Measurements from ENCODE around the gene ARID1A.

DNA sequence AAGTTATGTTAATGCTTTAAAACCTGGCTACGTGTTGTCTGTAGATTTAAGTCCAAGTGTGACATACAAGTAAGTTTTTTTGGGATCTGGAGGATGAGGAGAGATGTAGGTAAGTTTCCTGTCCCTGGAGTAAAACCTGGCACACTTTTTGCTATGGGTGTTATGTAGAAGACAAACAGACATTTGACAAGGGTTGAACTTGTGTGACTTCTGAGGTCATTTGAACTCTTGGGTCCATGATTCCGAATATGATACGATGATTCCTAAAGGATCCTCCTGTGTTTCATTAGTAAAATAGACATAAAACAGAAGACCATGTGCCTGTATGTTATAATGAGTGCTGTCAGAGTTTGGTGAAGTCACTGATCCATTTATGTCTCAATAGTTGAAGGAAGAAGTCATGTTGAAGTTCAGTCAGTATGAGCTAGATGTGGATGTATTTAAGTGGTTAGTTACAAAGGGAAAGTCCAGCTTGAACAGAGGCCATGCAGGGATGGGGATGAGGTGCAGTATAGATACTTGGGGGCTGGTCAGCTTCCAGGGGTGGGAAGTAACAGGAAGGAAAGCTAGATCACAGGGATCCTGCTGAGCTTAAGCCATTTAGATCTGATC, 44.3 kb downstream of the ARID1A start:
- TF ChIP-seq, protein P1, sequence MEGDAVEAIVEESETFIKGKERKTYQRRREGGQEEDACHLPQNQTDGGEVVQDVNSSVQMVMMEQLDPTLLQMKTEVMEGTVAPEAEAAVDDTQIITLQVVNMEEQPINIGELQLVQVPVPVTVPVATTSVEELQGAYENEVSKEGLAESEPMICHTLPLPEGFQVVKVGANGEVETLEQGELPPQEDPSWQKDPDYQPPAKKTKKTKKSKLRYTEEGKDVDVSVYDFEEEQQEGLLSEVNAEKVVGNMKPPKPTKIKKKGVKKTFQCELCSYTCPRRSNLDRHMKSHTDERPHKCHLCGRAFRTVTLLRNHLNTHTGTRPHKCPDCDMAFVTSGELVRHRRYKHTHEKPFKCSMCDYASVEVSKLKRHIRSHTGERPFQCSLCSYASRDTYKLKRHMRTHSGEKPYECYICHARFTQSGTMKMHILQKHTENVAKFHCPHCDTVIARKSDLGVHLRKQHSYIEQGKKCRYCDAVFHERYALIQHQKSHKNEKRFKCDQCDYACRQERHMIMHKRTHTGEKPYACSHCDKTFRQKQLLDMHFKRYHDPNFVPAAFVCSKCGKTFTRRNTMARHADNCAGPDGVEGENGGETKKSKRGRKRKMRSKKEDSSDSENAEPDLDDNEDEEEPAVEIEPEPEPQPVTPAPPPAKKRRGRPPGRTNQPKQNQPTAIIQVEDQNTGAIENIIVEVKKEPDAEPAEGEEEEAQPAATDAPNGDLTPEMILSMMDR (IDR thresholded peaks at IDR 0.05; ENCODE audit: low read depth, low read length): no peak
- no peak for TF ChIP-seq EZH2phosphoT487 (IDR thresholded peaks at IDR 0.05; ENCODE audit: low read depth)

All from OCI-LY3 (cell line).